ENCODE data around the gene DCXR. TPM values are rescaled to one million over a fixed set of nuclear protein-coding genes. Genes with fewer than 3 reads are reported as not detected.

DCXR gene
- total and polyA plus RNA-seq, 2 of the 13 experiments (the other 11 are each of a cell fraction or from before 2014, with no cell fraction given) = 287 to 311 TPM

- peak; percentile 61; the same call in 1 of the 2 replicates for TF ChIP-seq CENPT (CRISPR knock-in tag; IDR thresholded peaks at IDR 0.05; ENCODE audit: low read depth)
- TF ChIP-seq PRPF4 (IDR thresholded peaks at IDR 0.05; ENCODE audit: low read depth, low read length, poor library complexity, severe bottlenecking) = no peak
- peak; percentile 58; the same call in 1 of the 2 replicates for TF ChIP-seq NFKB2 (CRISPR knock-in tag; IDR thresholded peaks at IDR 0.05; ENCODE audit: borderline replicate concordance)
- no peak for TF ChIP-seq ZNF790 (CRISPR knock-in tag; IDR thresholded peaks at IDR 0.05; ENCODE audit: borderline replicate concordance)
- 0 out of 2 replicates have a peak, but pooled peaks have one; percentile 39 for TF ChIP-seq PAWR (CRISPR knock-in tag; IDR thresholded peaks at IDR 0.05; ENCODE audit: borderline replicate concordance)
- TF ChIP-seq ZNF691 (CRISPR knock-in tag; IDR thresholded peaks at IDR 0.05; ENCODE audit: borderline replicate concordance, low read depth) = peak; percentile 21; the same call in 1 of the 2 replicates
- peak; percentile 52; the same call in 1 of the 2 replicates for TF ChIP-seq ZBED4 (CRISPR knock-in tag; IDR thresholded peaks at IDR 0.05; ENCODE audit: borderline replicate concordance)
- TF ChIP-seq LRRFIP1 (CRISPR knock-in tag; conservative IDR thresholded peaks at IDR 0.05) = no peak
- no peak for TF ChIP-seq ZNF17 (CRISPR knock-in tag; IDR thresholded peaks at IDR 0.05)
- no peak for TF ChIP-seq TRIM24 (CRISPR knock-in tag; IDR thresholded peaks at IDR 0.05)
- peak; percentile 77; the same call in 1 of the 2 replicates for TF ChIP-seq NFE2L1 (CRISPR knock-in tag; IDR thresholded peaks at IDR 0.05; ENCODE audit: borderline replicate concordance)
- no peak for TF ChIP-seq ZNF615 (CRISPR knock-in tag; IDR thresholded peaks at IDR 0.05; ENCODE audit: borderline replicate concordance)
- TF ChIP-seq REXO4 (CRISPR knock-in tag; IDR thresholded peaks at IDR 0.05; ENCODE audit: borderline replicate concordance) = no peak
- peak; percentile 12 for TF ChIP-seq SSRP1 (CRISPR knock-in tag; IDR thresholded peaks at IDR 0.05)
- no peak for TF ChIP-seq TOPORS (CRISPR knock-in tag; IDR thresholded peaks at IDR 0.05)
- TF ChIP-seq RNF2 (conservative IDR thresholded peaks at IDR 0.05; ENCODE audit: low read depth) = no peak
- TF ChIP-seq ATAD3A (CRISPR knock-in tag; IDR thresholded peaks at IDR 0.05) = no peak
- TF ChIP-seq PTBP1 (IDR thresholded peaks at IDR 0.05; ENCODE audit: low read depth, low read length, poor library complexity, severe bottlenecking) = peak; percentile 37
- no peak for TF ChIP-seq IKZF4 (CRISPR knock-in tag; IDR thresholded peaks at IDR 0.05; ENCODE audit: borderline replicate concordance, low read depth, not compliant biosample characterization)
- TF ChIP-seq RBFOX2 (IDR thresholded peaks at IDR 0.05; ENCODE audit: low read depth, low read length) = peak; percentile 97
- no peak for TF ChIP-seq PAX8 (CRISPR knock-in tag; IDR thresholded peaks at IDR 0.05; ENCODE audit: borderline replicate concordance)
- no peak for TF ChIP-seq ONECUT2 (CRISPR knock-in tag; IDR thresholded peaks at IDR 0.05)
Observed at GRCh38 chr17:82022310-82022980, 15.1 kb downstream of the DCXR start, which contains the start of gene CENPX (continued).
